GM13976 (cell line): ENCODE data around the gene CAMK2D.

Source experiments
- DNase-seq: peaks from one replicate; pipeline ENCODE4 v3.0.0; 2012; ENCODE audit warnings: low spot score
- CTCF ChIP-seq: IDR thresholded peaks from 2 replicates; pipeline ENCODE4 v1.5.1; 2012; ENCODE audit warnings: borderline replicate concordance, mild to moderate bottlenecking; ENCODE audit not compliant: insufficient read depth; ENCODE audit errors: extremely low read depth, missing control alignments, control extremely low read depth
- in situ Hi-C: fragments of 300-500 bp; cut with MboI; formaldehyde crosslinking; loops from one replicate; pipeline ENCODE4 v1.12.0; 2022; ENCODE audit warnings: low sequenced_read_pairs, mixed read lengths, inconsistent platforms; ENCODE audit not compliant: unreplicated experiment

The CAMK2D gene

DNA sequence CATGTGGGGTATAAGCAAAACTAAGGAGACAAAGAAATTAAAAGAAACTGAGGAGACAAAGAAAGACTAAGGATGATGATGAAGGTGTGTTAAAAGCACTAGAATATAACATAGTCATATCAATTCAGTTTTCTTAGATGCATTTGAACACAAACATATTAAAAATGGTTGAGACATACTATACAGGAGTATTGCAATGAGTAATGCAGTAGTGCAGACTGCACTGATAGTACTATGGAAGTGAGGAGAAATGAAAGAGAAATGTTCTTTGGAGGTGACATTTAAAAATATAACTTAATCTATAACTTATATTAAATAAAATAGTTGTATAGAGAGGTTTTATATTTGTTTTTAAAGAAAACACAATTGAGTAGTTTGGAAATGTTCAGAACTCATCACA is 279.2 kb downstream of the CAMK2D start:
- no peak for DNase-seq
- TF ChIP-seq CTCF, result no peak
- in situ Hi-C loops, result no loop called here

DNA sequence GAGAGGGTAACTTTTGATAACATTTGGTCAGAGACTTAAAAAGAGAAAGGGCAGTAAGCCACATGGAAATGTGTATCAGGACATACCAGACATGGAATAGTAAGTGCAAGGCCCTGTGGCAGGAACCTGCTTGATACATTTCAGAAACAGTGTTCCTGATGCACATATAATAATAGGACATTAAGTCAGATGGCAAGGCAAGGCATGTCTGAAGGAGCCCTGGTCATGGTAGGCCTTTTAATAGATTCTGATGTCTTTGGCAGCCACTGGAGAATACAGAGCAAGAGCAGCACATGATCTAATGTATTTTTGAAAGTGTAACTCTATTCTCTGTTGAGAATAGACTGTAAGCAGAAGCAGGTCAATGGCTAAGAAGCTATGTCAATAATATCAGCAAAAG is 279.7 kb downstream of the CAMK2D start:
- in situ Hi-C loops, result no loop called here

DNA sequence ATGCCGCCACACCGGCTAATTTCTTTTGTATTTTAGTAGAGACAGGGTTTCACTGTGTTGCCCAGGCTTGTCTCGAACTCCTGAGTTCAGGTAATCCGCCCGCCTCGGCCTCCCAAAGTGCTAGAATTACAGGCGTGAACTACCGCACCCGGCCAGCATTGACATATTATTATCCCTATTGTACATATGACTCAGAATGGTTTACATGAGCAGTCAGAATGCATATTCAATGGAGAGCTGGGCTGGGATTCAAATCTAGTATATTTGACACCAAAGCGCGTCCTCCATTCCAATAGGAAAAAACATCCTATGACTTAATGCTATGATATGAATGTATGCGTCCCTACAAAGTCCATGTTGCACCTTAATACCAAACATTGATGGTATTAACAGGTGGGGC is 281.4 kb downstream of the CAMK2D start:
- DNase-seq, result no peak
- no peak for TF ChIP-seq CTCF
- in situ Hi-C loops, result no loop called here

More for the DNA sequence above, 279.7 kb downstream of the CAMK2D start:
- no peak for DNase-seq
- TF ChIP-seq CTCF, result no peak

DNA sequence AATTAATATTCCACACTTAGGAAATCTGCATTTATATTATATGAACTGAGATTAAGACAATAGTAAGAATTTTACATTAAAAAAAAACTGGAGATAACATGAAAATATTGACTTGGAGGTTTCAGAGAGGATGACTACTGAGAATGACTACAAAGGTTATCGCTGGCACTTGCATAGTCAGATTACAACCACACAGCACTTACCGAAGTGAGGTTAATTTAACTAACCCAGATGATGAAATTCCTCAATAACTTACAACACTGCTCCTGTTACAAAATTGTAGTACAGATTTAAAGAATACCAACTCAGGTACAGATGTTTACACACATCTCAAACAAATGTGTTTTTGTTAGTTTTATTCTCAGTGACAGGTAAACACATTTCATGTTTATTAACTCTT is 283.5 kb downstream of the CAMK2D start:
- no peak for DNase-seq
- in situ Hi-C loops, result no loop called here
- TF ChIP-seq CTCF, result no peak

DNA sequence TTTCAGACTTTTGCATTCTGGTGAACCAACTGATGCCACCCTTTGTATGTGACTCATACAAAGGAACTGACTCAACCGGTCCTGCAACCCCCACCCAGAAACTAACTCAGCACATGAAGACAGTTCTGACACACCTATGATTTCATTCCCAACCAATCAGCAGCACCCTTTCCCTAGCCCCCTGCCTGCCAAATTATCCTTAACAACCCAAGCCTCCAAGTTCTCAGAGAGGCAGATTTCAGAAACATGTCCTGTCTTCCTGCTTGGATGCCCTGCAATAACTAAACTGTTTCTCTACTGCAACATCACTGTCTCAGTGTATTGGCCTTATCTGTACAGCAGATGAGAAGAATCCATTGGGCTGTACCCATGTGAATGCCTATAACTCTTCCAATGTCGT is 284.7 kb downstream of the CAMK2D start:
- in situ Hi-C loops, result no loop called here
- no peak for DNase-seq
- TF ChIP-seq CTCF, result no peak

GRCh38 chr4:113474017-113474416 is 287.5 kb downstream of the CAMK2D start:
- DNase-seq, result no peak

More at GRCh38 chr4:113474017-113474416, 287.5 kb downstream of the CAMK2D start:
- in situ Hi-C loops, result no loop called here
- TF ChIP-seq CTCF, result no peak
